Tongue (tissue), 2 donors: Measurements from ENCODE around the gene C11orf24. TPM values are rescaled to one million over a fixed set of nuclear protein-coding genes. Genes with fewer than 3 reads are reported as not detected.

Experiments
- DNase-seq: peaks from one replicate; pipeline ENCODE4 v3.0.0-alpha.2; 2015
- total RNA-seq: library from RNA; depleted of rRNA; stranded (reverse); fragments of >200 nt; gene quantifications from one replicate; pipeline ENCODE4 v1.2.3, GENCODE V29; 2014

Gene C11orf24
- total RNA-seq, 1 donor from 2014 or later = 18.2 TPM

GRCh38 chr11:68270196-68271022 is 1.4 kb downstream of the C11orf24 start:
- DNase-seq = no peak

GRCh38 chr11:68269414-68270081 is 2.2 kb downstream of the C11orf24 start:
- peak; percentile 32 for DNase-seq

GRCh38 chr11:68267881-68268240 is 3.9 kb downstream of the C11orf24 start:
- DNase-seq = no peak

- no peak for DNase-seq
These were observed 4.6 kb downstream of the C11orf24 start for GRCh38 chr11:68266936-68267880.

GRCh38 chr11:68266121-68266891 is 5.5 kb downstream of the C11orf24 start:
- DNase-seq = no peak

GRCh38 chr11:68264741-68265540 is 6.8 kb downstream of the C11orf24 start:
- DNase-seq = no peak

GRCh38 chr11:68264244-68264643 is 7.5 kb downstream of the C11orf24 start:
- no peak for DNase-seq

GRCh38 chr11:68263444-68264035 is 8.2 kb downstream of the C11orf24 start:
- DNase-seq = no peak

GRCh38 chr11:68262544-68262827 is 9.3 kb downstream of the C11orf24 start:
- no peak for DNase-seq

GRCh38 chr11:68261749-68262543 is 9.8 kb downstream of the C11orf24 start:
- DNase-seq = no peak

- no peak for DNase-seq
These were observed 10.8 kb downstream of the C11orf24 start for GRCh38 chr11:68261006-68261405.

- no peak for DNase-seq
These were observed 11.3 kb downstream of the C11orf24 start for GRCh38 chr11:68260484-68260883.

GRCh38 chr11:68259122-68259959 is 12.4 kb downstream of the C11orf24 start:
- no peak for DNase-seq

- no peak for DNase-seq
These were observed 13.4 kb downstream of the C11orf24 start for GRCh38 chr11:68258363-68258765.

GRCh38 chr11:68257477-68258362 is 14.1 kb downstream of the C11orf24 start:
- peak; percentile 96 for DNase-seq

GRCh38 chr11:68256331-68256741 is 15.4 kb downstream of the C11orf24 start:
- no peak for DNase-seq

GRCh38 chr11:68255526-68255925 is 16.2 kb downstream of the C11orf24 start:
- DNase-seq = no peak

- no peak for DNase-seq
These were observed 17.4 kb downstream of the C11orf24 start for GRCh38 chr11:68254421-68254820.
